ENCODE data around the gene LNX2.

LNX2 gene

DNA sequence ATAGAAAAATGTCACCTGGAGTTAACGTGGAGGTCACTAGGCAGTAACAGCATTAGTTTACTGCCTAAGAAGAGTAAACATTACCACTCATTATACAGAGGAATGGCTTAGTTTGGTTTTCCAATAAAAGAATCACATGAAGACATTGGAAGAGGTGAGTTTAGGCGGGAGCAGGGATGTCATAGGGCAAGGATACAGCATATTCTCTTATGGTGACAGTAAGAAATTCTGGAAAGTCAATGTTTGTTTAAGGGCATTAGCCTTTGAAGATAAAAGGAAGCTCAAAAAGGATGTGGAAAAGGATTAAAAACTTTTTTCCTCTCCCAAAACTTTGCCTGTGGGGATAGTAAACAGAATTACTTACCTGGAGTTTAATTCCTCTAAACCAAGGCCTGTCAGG is 5.5 kb upstream of the LNX2 start:
- H3K4me1 ChIP-seq (ENCODE audit: low read length), result peaks cover 45% of the 10 kb centered on the region
- no peak overlapping the region for H3K9ac ChIP-seq (ENCODE audit: low read length)
- peaks cover 68% of the 10 kb centered on the region for H4K20me1 ChIP-seq (ENCODE audit: insufficient read depth, low read length)
- no peak overlapping the region for H3K4me3 ChIP-seq (ENCODE audit: low read length)
- no peak overlapping the region for H3K27ac ChIP-seq (ENCODE audit: low read length)
- TF ChIP-seq, protein P1, sequence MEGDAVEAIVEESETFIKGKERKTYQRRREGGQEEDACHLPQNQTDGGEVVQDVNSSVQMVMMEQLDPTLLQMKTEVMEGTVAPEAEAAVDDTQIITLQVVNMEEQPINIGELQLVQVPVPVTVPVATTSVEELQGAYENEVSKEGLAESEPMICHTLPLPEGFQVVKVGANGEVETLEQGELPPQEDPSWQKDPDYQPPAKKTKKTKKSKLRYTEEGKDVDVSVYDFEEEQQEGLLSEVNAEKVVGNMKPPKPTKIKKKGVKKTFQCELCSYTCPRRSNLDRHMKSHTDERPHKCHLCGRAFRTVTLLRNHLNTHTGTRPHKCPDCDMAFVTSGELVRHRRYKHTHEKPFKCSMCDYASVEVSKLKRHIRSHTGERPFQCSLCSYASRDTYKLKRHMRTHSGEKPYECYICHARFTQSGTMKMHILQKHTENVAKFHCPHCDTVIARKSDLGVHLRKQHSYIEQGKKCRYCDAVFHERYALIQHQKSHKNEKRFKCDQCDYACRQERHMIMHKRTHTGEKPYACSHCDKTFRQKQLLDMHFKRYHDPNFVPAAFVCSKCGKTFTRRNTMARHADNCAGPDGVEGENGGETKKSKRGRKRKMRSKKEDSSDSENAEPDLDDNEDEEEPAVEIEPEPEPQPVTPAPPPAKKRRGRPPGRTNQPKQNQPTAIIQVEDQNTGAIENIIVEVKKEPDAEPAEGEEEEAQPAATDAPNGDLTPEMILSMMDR (IDR thresholded peaks at IDR 0.05; ENCODE audit: low read depth, low read length), result no peak
- TF ChIP-seq EZH2phosphoT487 (IDR thresholded peaks at IDR 0.05; ENCODE audit: low read depth), result no peak
- peaks cover 98% of the 10 kb centered on the region for H3K79me2 ChIP-seq (ENCODE audit: low read length)
- no peak overlapping the region for H2AFZ ChIP-seq (ENCODE audit: low read depth, low read length)
- peaks cover 58% of the 10 kb centered on the region for H3K36me3 ChIP-seq (replicated peaks; ENCODE audit: low read depth, low read length)
- no peak overlapping the region for H3K4me2 ChIP-seq (ENCODE audit: low read length)
- no peaks in the 10 kb centered on the region for H3K9me3 ChIP-seq (ENCODE audit: insufficient read depth, low read length)
- no peaks in the 10 kb centered on the region for H3K27me3 ChIP-seq (ENCODE audit: low read depth, low read length)

DNA sequence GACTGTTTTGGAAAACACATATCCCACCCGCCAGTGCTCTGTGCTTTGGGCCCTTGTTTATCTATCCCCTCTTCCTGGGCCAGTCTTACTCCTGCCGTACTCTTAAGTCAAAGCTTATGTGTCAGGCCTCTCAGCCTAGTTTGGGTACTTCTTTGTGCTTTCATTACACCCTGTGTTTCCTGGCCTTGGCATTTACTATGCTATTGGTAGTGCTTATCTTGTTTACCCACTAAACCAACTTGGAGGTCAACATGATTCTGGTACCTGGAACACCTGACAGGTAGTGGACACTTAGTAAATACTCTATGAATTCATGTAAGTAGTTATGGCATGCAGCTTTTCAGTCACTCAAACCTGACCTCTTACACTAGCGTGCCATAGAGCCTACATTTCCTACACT is 3.7 kb upstream of the LNX2 start:
- no peak overlapping the region for H2AFZ ChIP-seq (ENCODE audit: low read depth, low read length)
- H3K27ac ChIP-seq (ENCODE audit: low read length), result no peak overlapping the region
- H3K36me3 ChIP-seq (replicated peaks; ENCODE audit: low read depth, low read length), result peaks cover 53% of the 10 kb centered on the region
- peaks cover 64% of the 10 kb centered on the region for H4K20me1 ChIP-seq (ENCODE audit: insufficient read depth, low read length)
- H3K4me2 ChIP-seq (ENCODE audit: low read length), result no peak overlapping the region
- H3K4me3 ChIP-seq (ENCODE audit: low read length), result no peak overlapping the region
- H3K4me1 ChIP-seq (ENCODE audit: low read length), result peaks cover 48% of the 10 kb centered on the region
- no peaks in the 10 kb centered on the region for H3K27me3 ChIP-seq (ENCODE audit: low read depth, low read length)
- H3K79me2 ChIP-seq (ENCODE audit: low read length), result peaks cover 96% of the 10 kb centered on the region
- H3K9ac ChIP-seq (ENCODE audit: low read length), result no peak overlapping the region
- no peaks in the 10 kb centered on the region for H3K9me3 ChIP-seq (ENCODE audit: insufficient read depth, low read length)
- TF ChIP-seq, protein P1 (IDR thresholded peaks at IDR 0.05; ENCODE audit: low read depth, low read length), result no peak
- TF ChIP-seq EZH2phosphoT487 (IDR thresholded peaks at IDR 0.05; ENCODE audit: low read depth), result no peak

DNA sequence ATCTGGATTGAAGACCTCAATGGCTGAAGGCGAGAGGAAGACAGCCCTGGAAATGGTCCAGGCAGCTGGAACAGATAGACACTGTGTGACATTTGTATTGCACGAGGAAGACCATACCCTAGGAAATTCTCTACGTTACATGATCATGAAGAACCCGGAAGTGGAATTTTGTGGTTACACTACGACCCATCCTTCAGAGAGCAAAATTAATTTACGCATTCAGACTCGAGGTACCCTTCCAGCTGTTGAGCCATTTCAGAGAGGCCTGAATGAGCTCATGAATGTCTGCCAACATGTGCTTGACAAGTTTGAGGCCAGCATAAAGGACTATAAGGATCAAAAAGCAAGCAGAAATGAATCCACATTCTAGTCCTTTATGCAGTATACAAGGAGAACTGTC is 2.6 kb upstream of the LNX2 start:
- Histone ChIP-seq H3K9me3 (ENCODE audit: insufficient read depth, low read length) (no peaks in the 10 kb centered on the region), H3K79me2 (ENCODE audit: low read length) (peaks cover 96% of the 10 kb centered on the region), H3K36me3 (replicated peaks; ENCODE audit: low read depth, low read length) (peaks cover 45% of the 10 kb centered on the region), H3K9ac (ENCODE audit: low read length) (peak overlapping the region; percentile 92; the same call in 1 of the 2 replicates), H3K27ac (ENCODE audit: low read length) (no peak overlapping the region), H3K27me3 (ENCODE audit: low read depth, low read length) (no peaks in the 10 kb centered on the region), H3K4me2 (ENCODE audit: low read length) (peak overlapping the region; percentile 74), H3K4me3 (ENCODE audit: low read length) (peak overlapping the region; percentile 91), H2AFZ (ENCODE audit: low read depth, low read length) (no peak overlapping the region), H4K20me1 (ENCODE audit: insufficient read depth, low read length) (peaks cover 67% of the 10 kb centered on the region), H3K4me1 (ENCODE audit: low read length) (peaks cover 60% of the 10 kb centered on the region)
- no peak for TF ChIP-seq EZH2phosphoT487 (IDR thresholded peaks at IDR 0.05; ENCODE audit: low read depth)
- TF ChIP-seq, protein P1 (IDR thresholded peaks at IDR 0.05; ENCODE audit: low read depth, low read length), result no peak

DNA sequence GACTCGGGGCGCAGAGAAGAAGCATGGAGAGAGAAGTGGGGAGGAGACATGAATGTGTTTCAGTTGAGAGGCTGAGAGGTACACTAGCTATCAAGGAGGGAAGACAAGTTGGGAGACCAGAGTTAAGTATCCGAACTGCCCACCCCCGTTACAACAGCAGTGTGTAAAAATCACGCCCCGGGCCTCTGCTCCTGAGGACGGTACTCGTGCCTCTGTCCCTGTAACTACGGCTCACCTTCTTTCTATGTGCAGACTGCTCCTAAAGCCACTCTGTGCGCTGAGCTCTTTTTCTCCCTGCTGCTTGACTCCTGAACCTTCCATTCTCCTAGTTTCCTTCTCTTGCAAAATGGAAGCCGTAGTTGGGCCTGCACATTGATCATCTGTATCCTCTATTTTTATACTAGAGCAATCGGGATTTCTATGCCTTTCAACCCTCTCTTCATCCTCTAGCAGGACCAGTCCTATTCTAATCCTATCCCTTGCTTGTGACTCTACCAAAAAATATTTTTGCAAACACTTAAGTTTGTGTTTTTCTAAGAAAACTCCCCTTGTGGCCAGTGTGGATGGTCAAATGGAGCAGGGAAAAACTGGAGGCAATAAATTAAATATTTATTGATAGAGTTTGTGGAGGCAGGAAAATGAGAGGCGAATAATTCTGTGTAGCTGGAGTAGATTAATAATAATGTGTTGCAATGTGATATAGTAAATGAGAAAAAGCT is 1.9 kb upstream of the LNX2 start:
- peaks cover 69% of the 10 kb centered on the region for H4K20me1 ChIP-seq (ENCODE audit: insufficient read depth, low read length)

More for the DNA sequence above, 1.9 kb upstream of the LNX2 start:
- Histone ChIP-seq H3K9ac (ENCODE audit: low read length) (peak overlapping the region; percentile 92), H3K27me3 (ENCODE audit: low read depth, low read length) (no peaks in the 10 kb centered on the region), H3K4me3 (ENCODE audit: low read length) (peak overlapping the region; percentile 91), H3K79me2 (ENCODE audit: low read length) (peaks cover 96% of the 10 kb centered on the region), H3K27ac (ENCODE audit: low read length) (peak overlapping the region; percentile 62), H3K36me3 (replicated peaks; ENCODE audit: low read depth, low read length) (peaks cover 43% of the 10 kb centered on the region), H3K4me1 (ENCODE audit: low read length) (peaks cover 58% of the 10 kb centered on the region), H3K9me3 (ENCODE audit: insufficient read depth, low read length) (no peaks in the 10 kb centered on the region), H3K4me2 (ENCODE audit: low read length) (peak overlapping the region; percentile 74), H2AFZ (ENCODE audit: low read depth, low read length) (peak overlapping the region; percentile 57; the same call in 1 of the 2 replicates)
- TF ChIP-seq EZH2phosphoT487 (IDR thresholded peaks at IDR 0.05; ENCODE audit: low read depth), result no peak
- TF ChIP-seq, protein P1 (IDR thresholded peaks at IDR 0.05; ENCODE audit: low read depth, low read length), result no peak
